Stimulated activated CD4-positive, alpha-beta T cell treated with anti-CD3 and anti-CD28 coated beads, TNF-alpha, amount 100 ng/mL, for 4 hours (primary cell): Measurements from ENCODE around the gene MRPL37.
"Not testable (repeated sequence)": the region's sequence is repeated elsewhere in the genome, so short reads cannot be mapped to it uniquely, and the experiment has no call there.

Experiments used
- DNase-seq, 3 experiments: peaks; one replicate each; pipeline ENCODE4 v3.0.0-alpha.2; 2020; ENCODE audit warnings: low read depth in 3 of 3

Gene MRPL37

DNA sequence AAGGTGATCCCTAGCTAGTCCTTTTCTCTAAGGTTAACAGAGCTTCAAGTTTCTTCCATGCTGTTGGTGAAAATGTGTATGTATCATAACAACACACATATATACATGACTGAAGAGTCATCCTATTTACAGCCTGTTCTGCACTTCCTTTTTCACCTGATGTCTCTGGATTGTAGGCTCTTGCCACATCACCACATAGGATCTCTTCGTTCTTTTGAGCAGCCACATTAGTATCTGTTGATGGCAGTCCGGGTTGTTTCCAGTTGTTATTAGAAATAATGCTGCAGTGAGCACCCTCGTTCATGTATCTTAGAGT lies 19.7 kb downstream of the MRPL37 start:
- DNase-seq: no peak

DNA sequence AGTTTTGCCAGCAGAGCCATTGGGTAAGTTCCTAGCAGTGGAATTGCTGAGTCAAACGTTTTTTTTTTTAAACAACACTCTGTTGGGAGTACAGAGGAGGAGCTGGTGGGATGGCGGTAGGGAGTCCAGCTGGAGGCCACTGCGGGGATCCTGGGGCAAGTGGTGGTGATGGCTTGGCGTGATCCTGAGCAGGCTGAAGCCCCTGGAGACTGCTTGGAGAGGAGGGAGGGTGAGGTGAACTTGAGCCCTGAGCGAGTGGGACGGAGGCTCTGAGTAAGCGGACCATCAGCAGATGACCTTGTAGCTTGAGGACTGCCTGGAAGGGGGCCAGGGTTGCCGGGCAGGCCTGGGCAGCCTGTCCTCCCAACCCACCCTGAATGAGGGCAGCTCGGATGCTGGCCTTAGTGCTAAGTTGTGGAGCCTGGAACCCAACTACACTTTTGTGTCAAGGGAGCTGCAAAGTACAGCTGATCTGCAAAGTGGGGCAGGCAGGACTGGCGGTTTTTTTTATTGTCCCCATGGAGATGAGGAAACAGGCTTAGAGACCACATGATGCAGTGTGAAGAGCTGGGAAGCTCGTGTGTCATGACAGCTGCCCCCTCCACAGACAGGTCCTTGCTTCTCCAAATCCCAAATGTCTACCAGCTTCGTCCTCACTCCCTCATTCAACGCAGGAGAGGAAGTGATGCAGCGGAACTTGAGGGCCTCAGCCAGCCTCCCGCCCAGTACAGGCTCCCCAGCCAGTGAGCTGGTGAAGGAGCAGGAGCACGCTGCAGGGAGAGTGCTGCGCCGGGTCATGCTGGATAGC lies 20.2 kb downstream of the MRPL37 start:
- DNase-seq: no peak

DNA sequence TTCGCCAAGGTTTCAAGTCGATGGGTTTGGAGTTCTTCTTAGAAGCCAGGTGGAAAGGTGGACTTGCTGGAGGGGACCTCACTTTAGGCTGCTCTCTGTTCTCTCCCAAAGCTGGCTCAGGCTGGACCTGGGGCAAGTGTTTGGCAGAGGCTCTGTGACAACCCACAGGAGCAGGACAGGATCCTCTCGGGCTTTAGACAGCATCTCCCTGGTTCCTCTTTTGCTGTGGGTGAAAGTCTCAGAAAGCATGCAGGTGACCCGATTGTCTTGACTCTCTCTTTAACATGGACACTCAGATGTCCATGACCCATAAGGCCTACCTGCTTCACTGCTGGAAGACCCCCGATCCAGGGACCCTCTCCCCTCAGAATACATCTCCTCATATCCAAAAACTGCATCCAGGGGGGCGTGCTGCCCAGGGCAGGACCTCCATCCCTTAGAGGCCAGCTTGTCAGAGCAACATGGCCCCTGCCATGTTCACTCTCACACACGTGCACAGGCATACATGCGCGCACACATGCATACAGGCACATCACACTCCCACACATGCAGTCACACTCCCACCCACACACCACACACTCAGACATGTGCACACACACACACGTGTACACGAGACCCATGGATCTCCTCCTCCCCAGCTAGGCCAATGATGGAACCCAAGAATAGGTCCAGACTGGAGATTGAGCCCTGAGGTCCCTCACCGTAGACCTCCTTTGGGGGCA lies 21.3 kb downstream of the MRPL37 start:
- DNase-seq: no peak

DNA sequence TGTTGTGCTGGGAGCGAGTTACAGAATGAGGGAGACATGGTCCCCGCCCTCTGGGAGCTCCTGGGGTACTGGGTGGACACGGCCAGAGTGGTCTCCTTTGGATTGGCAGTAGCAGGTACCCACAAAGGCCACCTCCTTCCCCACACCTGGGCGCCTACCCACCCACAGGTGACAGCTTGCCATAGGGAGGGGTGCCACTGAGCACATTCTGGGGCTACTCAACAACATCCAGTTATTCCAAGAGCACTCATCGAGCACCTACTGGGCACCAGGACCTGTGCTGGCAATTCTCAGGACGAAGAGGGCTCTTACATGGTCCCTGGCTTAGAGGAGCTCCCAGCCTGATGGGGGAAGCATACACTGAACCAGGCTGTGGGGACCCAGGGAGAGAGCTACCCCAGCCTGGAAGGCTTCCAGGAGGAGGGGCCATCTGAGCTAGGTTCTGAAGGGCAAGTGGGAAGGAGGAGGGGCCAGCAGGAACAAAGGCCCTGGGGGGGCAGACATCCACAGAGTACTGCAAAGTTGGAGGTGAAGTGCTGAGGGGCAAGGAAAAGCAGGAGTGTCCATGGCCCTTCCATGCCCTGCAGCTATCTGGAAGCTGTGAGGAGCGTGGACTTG lies 22.0 kb downstream of the MRPL37 start:
- no peak for DNase-seq

DNA sequence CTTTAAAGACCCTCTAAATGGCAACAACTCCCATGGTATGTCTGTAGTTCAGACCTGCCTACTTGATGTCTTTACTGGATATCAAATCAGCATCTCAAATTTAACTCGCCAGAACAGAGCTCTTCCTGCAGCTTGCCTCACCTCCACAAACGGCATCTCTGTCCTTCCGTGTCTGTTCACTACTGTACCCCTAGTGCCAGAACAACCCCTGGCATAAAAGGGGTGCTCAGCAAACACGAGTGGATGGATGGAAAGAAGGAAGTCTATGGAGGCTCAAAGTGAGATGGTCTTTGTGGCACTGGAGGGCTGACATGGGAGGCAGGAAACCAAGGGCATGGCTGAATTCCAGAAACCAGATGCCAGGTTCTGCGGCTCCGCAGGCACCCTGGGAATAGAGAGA lies 22.7 kb downstream of the MRPL37 start:
- DNase-seq: no peak

DNA sequence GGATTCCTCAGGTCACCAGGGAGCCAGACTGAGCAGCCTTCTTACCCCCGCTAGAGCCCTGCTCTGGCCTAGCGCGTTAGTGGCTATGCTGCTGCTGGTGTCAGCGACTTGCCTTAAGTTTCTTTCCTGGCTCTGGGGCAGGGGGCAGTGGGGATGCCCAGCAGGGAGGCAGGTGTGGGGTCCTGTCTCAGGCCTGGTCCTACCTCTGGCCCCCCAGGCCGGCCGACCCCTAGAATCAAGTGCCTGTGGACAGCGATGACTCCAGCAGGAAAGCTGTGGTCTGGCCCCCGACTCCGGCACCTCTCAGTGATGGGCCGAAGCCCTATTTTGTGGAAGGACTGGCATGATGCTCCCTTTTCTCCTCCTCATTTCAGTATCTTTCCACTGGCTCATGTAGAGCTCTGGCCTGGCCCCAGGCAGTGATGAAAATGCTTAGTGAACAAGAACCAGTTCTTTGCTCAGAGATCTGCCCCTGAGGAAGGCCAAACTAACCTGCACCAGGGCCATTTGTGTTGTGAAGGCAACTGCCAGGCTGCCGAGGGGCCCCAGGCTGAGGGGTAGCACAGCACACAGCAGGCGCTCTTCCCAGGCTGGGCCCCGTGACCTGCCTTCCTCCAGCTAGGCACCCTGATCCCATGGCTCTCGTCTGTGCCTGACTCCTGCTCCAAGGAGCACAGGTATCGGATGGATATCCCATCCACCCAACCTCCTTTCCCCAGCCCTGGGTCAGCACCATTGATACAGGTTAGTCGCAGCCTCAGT lies 23.7 kb downstream of the MRPL37 start:
- no peak for DNase-seq

DNA sequence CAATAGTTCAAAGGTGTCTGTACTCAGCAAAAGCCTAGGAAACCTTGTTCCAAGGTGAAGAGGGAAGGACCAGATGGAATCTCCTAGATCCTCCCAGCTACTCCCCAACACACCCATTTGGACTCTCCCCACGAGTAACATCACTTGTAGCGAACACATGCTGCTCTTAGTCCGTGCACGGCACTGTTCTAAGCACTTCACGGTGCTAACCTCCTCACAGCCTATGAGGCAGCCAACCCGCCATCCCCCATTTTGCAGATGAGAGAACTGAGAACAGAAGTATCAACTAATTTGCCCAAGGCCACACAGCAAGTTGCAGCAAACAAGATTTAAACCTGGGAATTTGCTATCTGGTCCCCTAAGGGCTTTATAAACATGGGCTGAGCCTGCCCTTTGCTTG lies 24.3 kb downstream of the MRPL37 start:
- DNase-seq: no peak

DNA sequence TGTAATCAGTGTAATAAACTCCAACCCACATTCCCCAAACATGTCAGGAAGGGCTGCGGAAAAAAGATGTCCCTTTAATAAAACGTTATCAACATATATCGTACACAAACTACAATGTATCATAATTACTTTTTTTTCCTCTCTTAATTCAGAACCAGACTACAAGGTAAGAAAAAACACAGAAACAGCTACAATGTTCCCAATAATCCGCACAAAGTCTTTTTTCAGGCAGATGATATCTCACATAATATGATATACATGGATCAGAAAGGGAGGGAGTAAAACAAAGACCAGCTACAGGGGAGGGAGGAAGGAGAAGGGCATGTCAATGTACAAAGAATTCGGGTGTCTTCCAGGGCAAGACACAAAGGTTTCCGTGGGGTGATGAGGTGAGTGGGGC lies 25.4 kb downstream of the MRPL37 start:
- no peak for DNase-seq

DNA sequence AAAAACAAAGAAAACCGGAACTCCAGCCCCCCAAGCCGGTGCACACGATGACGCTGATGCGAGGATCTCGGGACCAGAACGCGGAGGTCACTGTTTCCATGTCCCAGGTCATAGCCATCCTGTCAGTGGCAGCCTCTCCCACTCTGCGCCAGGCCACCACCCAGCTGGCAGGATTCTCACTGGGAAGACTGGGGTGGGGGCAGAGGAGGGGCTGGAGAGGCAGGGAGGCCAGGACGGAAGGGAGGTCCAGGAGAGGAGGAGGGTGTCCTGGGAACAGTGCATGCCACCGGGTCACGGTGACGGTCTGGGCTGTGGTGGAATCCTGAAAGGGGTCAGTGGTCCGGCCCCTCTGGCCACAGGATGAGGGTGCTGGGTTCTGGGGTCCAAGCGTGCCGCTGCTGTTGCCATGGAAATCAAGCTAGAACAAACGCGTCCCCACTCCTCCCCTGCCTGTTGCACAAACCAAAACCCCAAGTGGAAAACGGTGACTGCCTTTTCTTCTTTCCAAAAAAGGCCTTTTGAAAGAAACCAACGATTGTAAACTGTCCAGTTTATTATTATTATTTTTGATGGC lies 26.1 kb downstream of the MRPL37 start:
- DNase-seq: no peak

DNA sequence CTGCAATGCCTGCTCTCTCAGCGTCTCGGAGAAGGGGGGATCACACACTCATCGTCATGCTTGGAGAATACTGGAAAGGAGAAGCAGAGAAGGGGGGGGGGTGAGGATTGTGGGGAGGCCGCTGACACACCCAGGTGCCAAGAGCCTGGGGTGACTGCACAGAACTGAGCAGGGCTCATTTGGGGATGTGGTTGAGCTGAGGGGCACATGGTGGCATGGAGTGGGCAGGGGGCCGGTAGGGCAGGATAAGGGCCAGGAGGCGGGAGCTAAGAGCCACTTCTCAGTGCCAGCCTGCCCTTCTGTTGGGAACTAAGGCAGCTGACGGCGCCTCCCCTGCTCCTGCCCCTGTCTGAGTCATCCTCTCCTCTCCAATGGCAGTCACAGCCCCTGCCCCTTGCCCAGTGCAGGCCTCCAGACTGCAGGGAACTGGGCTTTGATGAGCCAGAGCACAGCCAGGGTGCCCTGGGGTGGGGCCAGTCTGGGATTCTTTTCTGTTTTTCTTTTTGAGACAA lies 27.2 kb downstream of the MRPL37 start:
- DNase-seq: no peak

DNA sequence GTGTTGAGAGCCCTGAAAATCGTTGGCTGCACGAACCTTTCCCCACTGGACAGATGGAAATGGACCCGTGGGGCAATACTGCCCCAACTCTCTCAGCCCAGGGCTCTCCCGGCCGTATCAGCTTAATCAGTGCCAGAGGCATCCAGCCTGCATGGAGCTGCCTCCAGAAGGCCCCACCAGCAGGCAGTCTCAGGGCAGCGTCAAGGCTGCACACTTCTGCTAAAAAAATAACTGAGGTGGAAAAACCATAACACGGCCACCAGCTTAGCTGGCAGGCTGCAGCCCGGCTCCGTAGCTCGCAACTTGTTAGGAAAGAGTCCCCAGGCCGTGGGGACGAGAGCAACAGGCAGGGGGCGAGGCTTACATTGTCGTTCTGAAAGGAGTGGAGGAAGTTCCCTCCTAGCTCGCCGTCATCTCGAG lies 27.9 kb downstream of the MRPL37 start:
- no peak for DNase-seq

DNA sequence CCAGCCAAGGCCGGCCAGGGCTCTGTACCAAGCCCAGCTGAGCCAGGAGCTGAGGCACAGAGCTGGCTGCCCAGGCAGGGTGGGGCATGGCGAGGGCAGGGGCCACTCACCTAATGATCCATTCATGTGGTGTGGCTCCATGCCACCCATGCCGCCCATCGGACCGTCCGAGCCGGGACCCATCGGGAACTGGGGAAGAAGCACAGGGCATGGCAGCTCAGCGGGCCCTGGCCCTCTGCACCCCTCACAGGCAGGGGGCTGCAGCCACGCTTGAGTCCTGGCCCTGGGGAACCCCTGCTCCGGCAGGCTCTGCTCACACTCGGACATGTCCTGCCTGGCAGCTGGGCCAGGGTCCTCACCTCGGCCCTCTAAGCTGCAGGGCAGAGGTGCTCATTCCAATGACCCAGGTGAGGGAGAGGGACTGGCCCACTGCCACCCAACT lies 28.7 kb downstream of the MRPL37 start:
- no peak for DNase-seq

DNA sequence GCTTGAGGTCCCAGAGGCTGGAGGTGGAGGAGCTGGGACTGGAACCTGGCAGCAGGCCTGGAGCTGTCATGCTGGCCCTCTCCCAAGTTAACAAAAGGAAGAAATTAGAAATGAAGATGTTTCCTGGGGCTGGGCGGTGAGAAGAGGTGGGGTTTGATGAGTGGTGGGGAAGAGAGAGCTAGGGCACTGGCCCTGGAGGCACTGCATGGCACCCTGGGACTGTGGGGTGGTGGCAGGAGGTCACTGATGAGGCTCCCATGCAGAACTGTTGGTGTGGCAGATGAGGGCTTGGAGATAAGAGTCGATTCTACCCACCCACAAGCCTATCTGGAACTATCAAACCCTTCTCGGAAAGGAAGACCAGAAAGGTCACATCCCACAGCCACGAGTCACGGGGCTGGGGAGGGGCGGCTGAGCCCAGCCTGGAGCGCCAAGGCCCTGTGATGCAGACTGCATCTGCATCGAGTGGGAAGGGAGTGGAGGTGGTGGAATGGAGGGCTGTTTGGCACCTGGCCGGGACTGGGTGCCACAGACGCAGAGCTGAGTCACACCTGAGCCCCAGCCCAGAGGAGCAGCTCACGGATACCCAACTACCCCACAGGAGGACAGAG lies 29.4 kb downstream of the MRPL37 start:
- peak in 1 of 3 experiments; percentile 5 for DNase-seq

DNA sequence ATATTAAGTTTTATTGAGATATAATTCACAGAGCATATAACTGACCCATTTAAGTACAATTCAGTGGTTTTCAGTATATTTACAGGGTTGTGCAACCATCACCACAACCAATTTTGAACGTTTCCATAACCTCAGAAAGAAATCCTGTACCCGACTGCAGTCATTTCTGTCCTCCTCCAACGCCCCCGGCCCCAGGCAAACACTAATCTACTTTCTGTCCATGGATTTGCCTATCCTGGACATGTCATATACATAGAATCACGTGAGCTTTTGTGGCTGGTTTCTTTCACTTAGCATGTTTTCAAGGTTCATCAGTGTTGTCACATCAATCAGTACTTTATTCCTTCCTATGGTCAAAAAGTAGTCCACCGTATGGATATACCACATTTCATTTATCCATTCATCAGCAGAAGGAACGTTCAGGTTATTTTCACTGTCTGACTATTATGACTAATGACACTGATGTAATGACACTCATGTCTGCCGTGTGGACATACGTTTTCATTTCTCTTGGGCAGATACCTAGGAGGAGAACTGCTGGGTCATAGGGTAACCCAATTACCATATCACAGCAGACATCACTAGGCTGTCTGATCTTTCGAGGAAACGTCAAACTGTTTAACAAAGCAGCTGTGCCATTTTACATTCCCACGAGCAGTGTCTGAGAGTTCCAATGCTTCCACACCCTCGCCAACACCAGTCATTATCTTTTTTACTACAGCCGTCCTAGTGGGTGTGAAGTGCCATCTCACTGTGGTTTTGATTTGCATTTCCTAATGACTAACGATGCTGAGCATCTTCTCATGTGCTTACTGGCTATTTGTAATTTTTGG lies 30.8 kb downstream of the MRPL37 start:
- DNase-seq: no peak

DNA sequence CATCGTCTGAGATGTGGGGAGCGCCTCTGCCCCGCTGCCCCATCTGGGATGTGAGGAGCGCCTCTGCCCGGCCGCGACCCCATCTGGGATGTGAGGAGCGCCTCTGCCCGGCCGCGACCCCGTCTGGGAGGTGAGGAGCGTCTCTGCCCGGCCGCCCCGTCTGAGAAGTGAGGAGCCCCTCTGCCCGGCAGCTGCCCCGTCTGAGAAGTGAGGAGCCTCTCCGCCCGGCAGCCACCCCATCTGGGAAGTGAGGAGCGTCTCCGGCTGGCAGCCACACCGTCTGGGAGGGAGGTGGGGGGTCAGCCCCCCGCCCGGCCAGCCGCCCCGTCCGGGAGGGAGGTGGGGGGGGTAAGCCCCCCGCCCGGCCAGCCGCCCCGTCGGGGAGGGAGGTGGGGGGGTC lies 33.2 kb downstream of the MRPL37 start:
- DNase-seq: not testable (repeated sequence)

DNA sequence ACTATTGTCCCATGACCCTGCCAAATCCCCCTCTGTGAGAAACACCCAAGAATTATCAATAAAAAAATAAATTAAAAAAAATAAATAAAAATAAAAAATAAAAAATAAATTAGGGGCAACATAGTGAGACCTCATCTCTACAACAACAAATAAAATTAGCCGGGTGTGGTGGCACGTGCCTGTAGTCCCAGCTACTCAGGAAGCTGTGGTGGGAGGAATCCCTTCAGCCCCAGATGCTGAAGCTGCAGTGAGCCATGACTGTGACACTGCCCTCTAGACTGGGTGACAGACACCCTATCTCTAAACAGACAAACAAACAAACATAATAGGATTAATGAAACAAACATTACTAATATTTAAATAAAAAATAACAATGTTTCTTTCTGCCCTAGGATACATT lies 34.3 kb downstream of the MRPL37 start:
- DNase-seq: no peak

DNA sequence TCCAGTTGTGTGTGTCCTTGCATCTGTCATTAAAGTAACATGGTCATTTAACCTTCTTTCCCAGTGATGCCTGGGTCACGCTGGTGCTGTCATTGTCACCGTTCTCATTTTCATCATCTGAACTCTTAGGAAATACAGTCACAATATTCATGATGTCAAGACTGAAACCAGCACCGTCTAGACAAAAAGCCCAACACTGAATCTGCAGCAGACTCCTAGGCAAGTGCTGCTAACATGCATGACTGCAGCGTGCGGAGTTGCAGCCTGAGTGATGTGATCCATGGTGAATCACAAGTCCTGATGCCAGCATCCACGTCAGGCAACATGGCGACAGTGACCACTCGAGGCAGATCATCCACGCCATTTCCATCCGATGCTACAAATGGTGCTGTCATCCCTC lies 37.6 kb downstream of the MRPL37 start:
- DNase-seq: no peak

DNA sequence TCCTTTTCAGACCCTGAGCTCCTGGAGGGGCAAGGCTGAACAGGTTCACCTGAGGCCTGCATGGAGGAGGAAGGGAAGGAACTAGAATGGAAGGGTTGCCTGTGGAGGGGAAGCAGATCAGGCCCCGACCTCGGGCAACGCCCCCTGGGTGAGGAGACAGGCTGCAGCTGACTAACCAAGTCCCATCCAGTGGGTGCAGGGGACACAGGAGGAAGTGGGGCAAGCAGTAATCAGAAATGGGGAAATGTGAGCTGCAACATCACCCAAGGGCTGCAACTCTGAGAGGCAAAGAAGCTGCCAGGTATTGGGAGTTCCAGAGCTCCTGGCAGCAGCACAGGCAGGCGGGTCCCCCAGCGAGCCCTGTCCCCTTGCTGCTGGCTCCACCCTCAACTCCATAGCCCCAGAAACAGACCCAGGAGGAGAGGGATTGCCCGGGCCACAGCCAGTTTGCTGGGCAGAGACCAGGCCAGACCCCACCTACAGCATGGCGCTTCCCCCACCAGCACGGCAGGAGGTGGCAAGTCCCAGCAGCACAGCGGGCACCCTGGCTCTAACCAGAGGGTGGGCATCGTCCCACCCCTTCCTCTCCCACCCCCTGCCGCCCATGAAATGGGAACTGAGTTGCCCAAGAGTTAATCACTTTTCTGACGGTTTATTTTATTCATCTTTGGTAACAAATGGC lies 38.5 kb downstream of the MRPL37 start:
- no peak for DNase-seq

DNA sequence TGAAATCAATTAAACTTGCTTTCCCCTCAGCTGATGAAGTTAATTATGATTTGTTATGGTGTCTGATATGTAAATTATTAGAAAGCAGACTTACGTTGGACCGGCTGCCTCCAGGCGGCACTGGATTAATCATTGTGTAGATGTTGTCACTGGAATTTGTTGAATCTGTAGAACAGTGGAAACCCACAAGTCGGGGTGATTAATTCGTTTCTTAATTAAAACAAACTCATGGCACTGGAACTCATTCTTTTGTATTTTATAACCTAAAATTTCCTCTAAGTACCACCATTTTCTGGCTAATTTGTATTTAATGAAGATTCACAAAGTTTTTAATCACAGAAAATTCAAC lies 39.0 kb downstream of the MRPL37 start:
- no peak for DNase-seq

DNA sequence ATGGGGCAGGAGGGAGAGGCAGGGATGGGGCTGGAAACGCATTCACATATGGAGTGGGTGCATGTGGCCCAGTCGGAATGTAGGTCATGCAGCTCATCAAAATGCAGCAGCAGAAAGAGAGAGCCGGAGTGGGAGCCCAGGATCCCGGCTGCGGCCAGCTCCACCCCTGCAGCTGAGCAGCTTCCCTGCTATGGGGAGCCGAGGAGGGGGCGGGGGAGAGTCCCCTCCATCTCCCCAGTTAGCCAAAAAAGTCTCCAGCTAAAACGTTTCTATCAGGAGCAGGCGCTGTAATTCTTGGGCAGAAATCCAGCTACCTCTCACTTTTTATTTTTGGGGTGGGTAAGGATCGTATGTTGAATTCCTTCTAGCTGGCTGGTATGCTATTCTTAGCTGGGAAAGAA lies 39.7 kb downstream of the MRPL37 start:
- DNase-seq: no peak
